HG03378 (cell line): Measurements from ENCODE around the gene MIF.
"Not testable (repeated sequence)": the region's sequence is repeated elsewhere in the genome, so short reads cannot be mapped to it uniquely, and the experiment has no call there.

Experiments used
- ATAC-seq: cut with Tn5 transposase; IDR thresholded peaks from one replicate; pipeline ENCODE4 v1.9.1; 2021; ENCODE audit warnings: mild to moderate bottlenecking, moderate library complexity; ENCODE audit not compliant: unreplicated experiment

MIF gene

GRCh38 chr22:23900227-23900626 is 6.0 kb downstream of the MIF start:
- not testable (repeated sequence) for ATAC-seq

GRCh38 chr22:23901600-23901999 is 7.4 kb downstream of the MIF start:
- ATAC-seq, result no peak

- no peak for ATAC-seq
Observed at GRCh38 chr22:23903328-23903971, 9.3 kb downstream of the MIF start.

- no peak for ATAC-seq
Observed at GRCh38 chr22:23904573-23905254, 10.5 kb downstream of the MIF start.

- no peak for ATAC-seq
Observed at GRCh38 chr22:23906641-23907040, 12.5 kb downstream of the MIF start.

GRCh38 chr22:23907423-23907822 is 13.2 kb downstream of the MIF start:
- not testable (repeated sequence) for ATAC-seq

- ATAC-seq, result no peak
Observed at GRCh38 chr22:23908587-23909205, 14.5 kb downstream of the MIF start.

GRCh38 chr22:23909296-23909898 is 15.2 kb downstream of the MIF start:
- no peak for ATAC-seq

- no peak for ATAC-seq
Observed at GRCh38 chr22:23910496-23911190, 16.5 kb downstream of the MIF start.

- no peak for ATAC-seq
Observed at GRCh38 chr22:23911318-23911980, 17.3 kb downstream of the MIF start.

- no peak for ATAC-seq
Observed at GRCh38 chr22:23912293-23912903, 18.2 kb downstream of the MIF start.

- ATAC-seq, result no peak
Observed at GRCh38 chr22:23913306-23913660, 19.1 kb downstream of the MIF start.

GRCh38 chr22:23913661-23914353 is 19.6 kb downstream of the MIF start:
- ATAC-seq, result peak; percentile 85

GRCh38 chr22:23915290-23915689 is 21.1 kb downstream of the MIF start:
- ATAC-seq, result no peak

GRCh38 chr22:23920267-23920611 is 26.1 kb downstream of the MIF start:
- ATAC-seq, result not testable (repeated sequence)

- not testable (repeated sequence) for ATAC-seq
Observed at GRCh38 chr22:23921586-23922201, 27.5 kb downstream of the MIF start.

- no peak for ATAC-seq
Observed at GRCh38 chr22:23922921-23923320, 28.7 kb downstream of the MIF start.

GRCh38 chr22:23925020-23925606 is 30.9 kb downstream of the MIF start:
- no peak for ATAC-seq

- ATAC-seq, result no peak
Observed at GRCh38 chr22:23926561-23926960, 32.4 kb downstream of the MIF start.
